HepG2 (cell line): ENCODE results near the gene SDK1. TPM values are rescaled to one million over a fixed set of nuclear protein-coding genes. Genes with fewer than 3 reads are reported as not detected.

Experiments used
- ATAC-seq: fragments of 200-7000 bp; cut with Tn5 transposase; 3 replicates; pipeline ENCODE4 v1.9.1; 2020; ENCODE audit warnings: mild to moderate bottlenecking, moderate library complexity
- BruUV-seq: library from RNA; stranded (reverse); fragments of 400-500 nt; replicated peaks from 2 replicates; lab custom pipeline; 2021; lab: Mats Ljungman, UMichigan
- CTCF ChIA-PET: fragments of 300-600 bp; formaldehyde crosslinking; extraction: SDS; loops from one replicate; lab custom pipeline; 2021; ENCODE audit warnings: low total read pairs, inconsistent platforms, low intra/inter-chr PET ratio; lab: Yijun Ruan, JAX
- POLR2A ChIA-PET: fragments of 350-600 bp; sonication (Branson Sonifier 250); formaldehyde crosslinking; loops from one replicate; lab custom pipeline; 2020; ENCODE audit warnings: antibody characterized with exemption, inconsistent platforms; lab: Yijun Ruan, JAX
- DNase-seq: peaks from one replicate; pipeline ENCODE4 v3.0.0-alpha.2; 2015; ENCODE audit warnings: low spot score
- FAIRE-seq: peaks from 3 replicates; lab custom pipeline; 2011; peaks lifted over from hg19 to GRCh38; lab: Jason Lieb, UNC
- H2AFZ ChIP-seq: one replicate; pipeline ENCODE4 v1.6.1; 2011; ENCODE audit warnings: low read length, inconsistent platforms
- H3K27ac ChIP-seq: fragments of 300-600 bp; 3 replicates; pipeline ENCODE4 v1.8.0; 2011; ENCODE audit warnings: mixed run types, mild to moderate bottlenecking, mixed read lengths, low read length, inconsistent platforms; ENCODE audit not compliant: insufficient read depth; ENCODE audit errors: extremely low read length
- H3K27me3 ChIP-seq, 2 experiments: fragments of 200-600 bp in 1 of 2; 2 replicates in 1 of 2; 3 replicates in 1 of 2; pipeline versions ENCODE4 v1.6.0 to v1.8.0; 2011; ENCODE audit warnings: low read length in 2 of 2, mild to moderate bottlenecking in 2 of 2, moderate library complexity in 2 of 2, inconsistent platforms in 1 of 2; ENCODE audit not compliant: insufficient read depth in 2 of 2, control insufficient read depth in 1 of 2
- H3K36me3 ChIP-seq, 2 experiments: fragments of 200-600 bp in 1 of 2; replicated peaks in 1 of 2; 2 replicates in 1 of 2; 3 replicates in 1 of 2; pipeline versions ENCODE4 v1.5.1 to v1.8.0; 2011; ENCODE audit warnings: low read length in 2 of 2, inconsistent platforms in 1 of 2; ENCODE audit not compliant: insufficient read depth in 2 of 2, control insufficient read depth in 1 of 2
- H3K4me1 ChIP-seq: 2 replicates; pipeline ENCODE4 v1.5.1; 2012; ENCODE audit warnings: low read length, inconsistent platforms; ENCODE audit not compliant: insufficient read depth
- H3K4me2 ChIP-seq: 2 replicates; pipeline ENCODE4 v1.6.0; 2011; ENCODE audit warnings: low read depth, low read length, inconsistent platforms
- H3K4me3 ChIP-seq, 3 experiments: fragments of 200-600 bp in 1 of 3; sonication (generic), shearing (Covaris generic) in 1 of 3; replicated peaks in 1 of 3; 2 replicates each; pipeline ENCODE4 v1.5.1; 2011 to 2016; ENCODE audit warnings: low read length in 3 of 3, inconsistent platforms in 2 of 3, low read depth in 2 of 3, mild to moderate bottlenecking in 2 of 3, control low read depth in 1 of 3, mixed read lengths in 1 of 3; ENCODE audit not compliant: insufficient read depth in 1 of 3
- H3K79me2 ChIP-seq: one replicate; pipeline ENCODE4 v1.6.1; 2011; ENCODE audit warnings: low read length, inconsistent platforms; ENCODE audit not compliant: insufficient read depth
- H3K9ac ChIP-seq: 2 replicates; pipeline ENCODE4 v1.6.0; 2011; ENCODE audit warnings: mild to moderate bottlenecking, low read depth, low read length, inconsistent platforms; ENCODE audit not compliant: insufficient read depth
- H3K9me3 ChIP-seq: 2 replicates; pipeline ENCODE4 v1.5.1; 2012; ENCODE audit warnings: mild to moderate bottlenecking, low read length
- H4K20me1 ChIP-seq: 2 replicates; pipeline ENCODE4 v1.6.0; 2011; ENCODE audit warnings: inconsistent platforms, mild to moderate bottlenecking, low read length, moderate library complexity; ENCODE audit not compliant: insufficient read depth
- BORCS8-MEF2B ChIP-seq: sonication (generic); formaldehyde crosslinking; IDR thresholded peaks from 2 replicates; pipeline ENCODE4 v1.8.0; 2022; ENCODE audit warnings: mild to moderate bottlenecking, missing genetic modification reagents
- GFI1 ChIP-seq: sonication (generic); formaldehyde crosslinking; IDR thresholded peaks from 2 replicates; pipeline ENCODE4 v1.5.0; 2020; ENCODE audit warnings: missing genetic modification reagents, mild to moderate bottlenecking, borderline replicate concordance
- HNF4A ChIP-seq: sonication (generic); formaldehyde crosslinking; IDR thresholded peaks from 2 replicates; pipeline ENCODE4 v1.4.0; 2020; ENCODE audit warnings: missing genetic modification reagents
- KLF15 ChIP-seq: sonication (generic); formaldehyde crosslinking; IDR thresholded peaks from 2 replicates; pipeline ENCODE4 v1.8.1; 2023; ENCODE audit warnings: borderline replicate concordance, mild to moderate bottlenecking, inconsistent platforms, missing genetic modification reagents, mixed read lengths
- RBM22 ChIP-seq: fragments of 200-400 bp; formaldehyde crosslinking; optimal IDR thresholded peaks from 2 replicates; pipeline ENCODE3; 2017; ENCODE audit warnings: mild to moderate bottlenecking, low read length, moderate library complexity
- SCMH1 ChIP-seq: sonication (generic); formaldehyde crosslinking; IDR thresholded peaks from 2 replicates; pipeline ENCODE4 v1.9.0; 2021; ENCODE audit warnings: missing genetic modification reagents, mild to moderate bottlenecking, borderline replicate concordance
- ZNF296 ChIP-seq: sonication (generic); formaldehyde crosslinking; conservative IDR thresholded peaks from 2 replicates; pipeline ENCODE4 v1.5.0; 2020; ENCODE audit warnings: mild to moderate bottlenecking, missing genetic modification reagents
- ZNF790 ChIP-seq: sonication (generic); formaldehyde crosslinking; IDR thresholded peaks from 2 replicates; pipeline ENCODE4 v1.8.0; 2022; ENCODE audit warnings: missing genetic modification reagents, mild to moderate bottlenecking, borderline replicate concordance
- WGBS: methylation state at CpG from one replicate; pipeline ENCODE4 v1.1.6; 2017; ENCODE audit warnings: low lambda C conversion rate; 5-methylcytosine and 5-hydroxymethylcytosine counted together
- in situ Hi-C: cut with HindIII; loops from 2 replicates; pipeline ENCODE4 v1.10.0; 2017; ENCODE audit warnings: low pct_unique_long_range_greater_than_20kb; ENCODE audit not compliant: extremely low pct_ligation_motif_present
- intact Hi-C: fragments of 100-400 bp; cut with micrococcal nuclease; formaldehyde crosslinking; loops from one replicate; pipeline ENCODE4 v1.10.0; 2022; ENCODE audit not compliant: unreplicated experiment
- polyA plus RNA-seq, 8 experiments: library from polyadenylated mRNA; depleted of rRNA in 3 of 8; stranded (reverse) in 7 of 8; unstranded in 1 of 8; fragments of >200 nt; fragmentation: Illumina TruSeq in 4 of 8; extraction: Trizol in 4 of 8; gene quantifications; 2 replicates each; pipeline versions ENCODE4 v1.2.1 to v1.2.3, GENCODE V29; 2011 to 2016; ENCODE audit warnings: low read depth in 4 of 8, missing spikeins in 1 of 8, mixed read lengths in 1 of 8; ENCODE audit not compliant: insufficient read depth in 1 of 8
- total RNA-seq, 5 experiments: library from RNA; depleted of rRNA; stranded (reverse); fragments of >200 nt; fragmentation: Illumina TruSeq; extraction: Trizol; gene quantifications; 2 replicates each; pipeline ENCODE4 v1.2.3, GENCODE V29; 2016; ENCODE audit warnings: low read depth in 1 of 5
- TF ChIP-seq, protein P1 (sequence below): sonication (generic); formaldehyde crosslinking; IDR thresholded peaks from 2 replicates; pipeline ENCODE4 v1.9.0; 2021; ENCODE audit warnings: missing genetic modification reagents, borderline replicate concordance

SDK1 gene
- total and polyA plus RNA-seq, 2 of the 13 experiments (the other 11 are each of a cell fraction or from before 2014, with no cell fraction given): 0.35 to 2.4 TPM

DNA sequence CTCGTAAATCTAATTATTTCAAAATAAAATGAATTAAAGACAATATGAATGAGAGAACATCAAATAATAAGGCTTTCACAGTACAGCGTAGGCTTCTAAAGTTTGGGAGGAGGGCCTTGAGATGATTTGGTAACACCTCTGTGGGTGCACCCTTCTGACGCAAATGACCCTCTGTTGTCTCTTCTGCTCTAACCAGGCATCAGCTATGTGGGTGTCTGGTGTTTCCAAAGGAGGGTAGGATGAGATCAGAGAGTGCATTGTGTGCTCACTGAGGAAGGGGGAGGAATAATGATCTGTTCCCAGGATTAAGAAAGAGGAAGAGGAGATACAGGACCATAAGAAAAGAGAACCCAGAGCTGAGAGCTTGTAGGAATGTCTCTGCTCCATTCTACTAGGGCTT lies 420.4 kb downstream of the SDK1 start:
- H3K79me2 ChIP-seq: no peaks in the 10 kb centered on the region
- DNase-seq: no peak
- intact Hi-C loops: no loop called here
- ChIA-PET CTCF (no interaction called here), POLR2A (no interaction called here)
- BruUV-seq: no TSS peak
- H3K4me1 ChIP-seq: no peaks in the 10 kb centered on the region
- H2AFZ ChIP-seq: no peak overlapping the region
- no peaks in the 10 kb centered on the region for H3K36me3 ChIP-seq
- no peak for FAIRE-seq
- 86% methylated on average over 3 of the region's 3 CpGs for WGBS
- in situ Hi-C loops: no loop called here
- TF ChIP-seq KLF15 (CRISPR knock-in tag): no peak
- TF ChIP-seq ZNF790 (CRISPR knock-in tag): no peak
- TF ChIP-seq ZNF296 (CRISPR knock-in tag): no peak
- TF ChIP-seq RBM22: no peak
- no peak for TF ChIP-seq HNF4A (CRISPR knock-in tag)
- TF ChIP-seq SCMH1 (CRISPR knock-in tag): no peak
- no peak for TF ChIP-seq GFI1 (CRISPR knock-in tag)
- TF ChIP-seq BORCS8-MEF2B: no peak
- TF ChIP-seq, protein P1, sequence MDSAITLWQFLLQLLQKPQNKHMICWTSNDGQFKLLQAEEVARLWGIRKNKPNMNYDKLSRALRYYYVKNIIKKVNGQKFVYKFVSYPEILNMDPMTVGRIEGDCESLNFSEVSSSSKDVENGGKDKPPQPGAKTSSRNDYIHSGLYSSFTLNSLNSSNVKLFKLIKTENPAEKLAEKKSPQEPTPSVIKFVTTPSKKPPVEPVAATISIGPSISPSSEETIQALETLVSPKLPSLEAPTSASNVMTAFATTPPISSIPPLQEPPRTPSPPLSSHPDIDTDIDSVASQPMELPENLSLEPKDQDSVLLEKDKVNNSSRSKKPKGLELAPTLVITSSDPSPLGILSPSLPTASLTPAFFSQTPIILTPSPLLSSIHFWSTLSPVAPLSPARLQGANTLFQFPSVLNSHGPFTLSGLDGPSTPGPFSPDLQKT (CRISPR knock-in tag): no peak
- no peak overlapping the region for H3K4me2 ChIP-seq
- no peak overlapping the region for H3K9ac ChIP-seq
- no peaks in the 10 kb centered on the region for H3K9me3 ChIP-seq
- H3K27ac ChIP-seq: no peak overlapping the region
- H3K27me3 ChIP-seq: no peaks in the 10 kb centered on the region
- no peaks in the 10 kb centered on the region for H4K20me1 ChIP-seq
- ATAC-seq: no peak
- no peak overlapping the region for H3K4me3 ChIP-seq
